K562 (cell line): ENCODE data around the gene OSGEP. TPM values are rescaled to one million over a fixed set of nuclear protein-coding genes. Genes with fewer than 3 reads are reported as not detected.

ENCODE experiments used
- C11orf30 ChIP-seq: fragments of 450-650 bp; IDR thresholded peaks from 2 replicates; pipeline ENCODE4 v1.6.1; 2016; ENCODE audit warnings: low read depth, mild to moderate bottlenecking
- CEBPB ChIP-seq: fragments of 450-650 bp; IDR thresholded peaks from 2 replicates; pipeline ENCODE4 v1.6.1; 2016; ENCODE audit warnings: missing genetic modification characterization, missing compliant biosample characterization
- CTCF ChIP-seq, 3 experiments: IDR thresholded peaks in 2 of 3; conservative IDR thresholded peaks in 1 of 3; 2 replicates each; pipeline ENCODE4 v1.5.1; 2011 to 2012; ENCODE audit warnings: low read length in 3 of 3, mild to moderate bottlenecking in 3 of 3, control low read depth in 2 of 3, improper control_type of control experiment in 1 of 3, inconsistent platforms in 1 of 3, low read depth in 1 of 3, mixed read lengths in 1 of 3, moderate library complexity in 1 of 3; ENCODE audit not compliant: insufficient read depth in 2 of 3
- HCFC1 ChIP-seq: IDR thresholded peaks from 2 replicates; pipeline ENCODE4 v1.6.1; 2012; ENCODE audit warnings: low read depth, low read length, improper control_type of control experiment
- NFE2 ChIP-seq: IDR thresholded peaks from 2 replicates; pipeline ENCODE4 v1.6.1; 2014; ENCODE audit warnings: antibody characterized with exemption, low read depth
- PRDM10 ChIP-seq: fragments of 450-650 bp; IDR thresholded peaks from 2 replicates; pipeline ENCODE4 v1.6.1; 2018; ENCODE audit not compliant: partially characterized antibody
- RAD21 ChIP-seq, 2 experiments: fragments of 250-450 bp in 1 of 2; fragments of 450-650 bp in 1 of 2; sonication (Bioruptor Pico) in 1 of 2; formaldehyde crosslinking in 1 of 2; IDR thresholded peaks in 1 of 2; conservative IDR thresholded peaks in 1 of 2; 2 replicates each; pipeline versions ENCODE4 v1.4.0 to v1.8.0; 2020 to 2022; ENCODE audit warnings: mild to moderate bottlenecking in 2 of 2, moderate library complexity in 1 of 2
- REST ChIP-seq, 2 experiments: fragments of 450-650 bp; formaldehyde crosslinking in 1 of 2; IDR thresholded peaks; 2 replicates each; pipeline versions ENCODE4 v1.4.0 to v1.6.1; 2014 to 2020; ENCODE audit warnings: mild to moderate bottlenecking in 2 of 2, borderline replicate concordance in 1 of 2, low read depth in 1 of 2
- ZNF551 ChIP-seq: fragments of 250-450 bp; sonication (Bioruptor Pico); IDR thresholded peaks from 2 replicates; pipeline ENCODE4 v1.5.0; 2021; ENCODE audit warnings: mild to moderate bottlenecking, moderate library complexity
- polyA plus RNA-seq, 8 experiments: library from polyadenylated mRNA; depleted of rRNA in 4 of 8; stranded (reverse) in 5 of 8; unstranded in 3 of 8; fragments of >200 nt; fragmentation: Nextera tagmentation in 2 of 8; fragmentation: Illumina TruSeq in 1 of 8; extraction: Ambion mirVana in 2 of 8; extraction: Trizol in 1 of 8; gene quantifications; 2 replicates each; pipeline versions ENCODE4 v1.2.1 to v1.2.3, GENCODE V29; 2011 to 2014; ENCODE audit warnings: inconsistent platforms in 1 of 8, missing spikeins in 1 of 8
- total RNA-seq, 7 experiments: library from RNA; depleted of rRNA in 6 of 7; stranded (reverse); fragments of >200 nt in 6 of 7; fragmentation: Illumina TruSeq in 2 of 7; extraction: Trizol in 2 of 7; gene quantifications; 2 replicates each; pipeline versions ENCODE4 v1.2.1 to v1.2.3, GENCODE V29; 2011 to 2021; ENCODE audit warnings: low replicate concordance in 1 of 7

Gene OSGEP
- total and polyA plus RNA-seq, 9 of the 15 experiments (the other 6 are each of a cell fraction or from before 2014, with no cell fraction given): 32.1 to 59.2 (median 44.1) TPM

GRCh38 chr14:20415782-20416206, 38.8 kb downstream of the OSGEP start (continued):
- TF ChIP-seq PRDM10: peak; percentile 84
- peak; percentile 52 to 69 (median 67); a peak in 5 of 6 replicates for TF ChIP-seq CTCF (IDR thresholded peaks at IDR 0.05 in 2 of 3, conservative IDR thresholded peaks at IDR 0.05 in 1 of 3; ENCODE audit: insufficient read depth in 2 of 3, low read depth in 1 of 3, low read length in 3 of 3)
- no peak for TF ChIP-seq ZNF551 (CRISPR knock-in tag)
- TF ChIP-seq NFE2: peak; percentile 48; the same call in 1 of the 2 replicates
- peak; percentile 12; the same call in 1 of the 2 replicates for TF ChIP-seq C11orf30
- no peak for TF ChIP-seq HCFC1
- TF ChIP-seq REST (IDR thresholded peaks at IDR 0.05; ENCODE audit: borderline replicate concordance): peak; percentile 32; the same call in 1 of the 2 replicates
- TF ChIP-seq REST (CRISPR knock-in tag; IDR thresholded peaks at IDR 0.05; ENCODE audit: low read depth): no peak
- TF ChIP-seq RAD21 (CRISPR knock-in tag; conservative IDR thresholded peaks at IDR 0.05 in 1 of 2, IDR thresholded peaks at IDR 0.05 in 1 of 2): peak; percentile 33 to 69; a peak in 3 of 4 replicates
- peak; percentile 59 for TF ChIP-seq CEBPB
